Bronchial epithelial cell (primary cell): ENCODE results near the gene IDH2. TPM values are rescaled to one million over a fixed set of nuclear protein-coding genes. Genes with fewer than 3 reads are reported as not detected.

Experiments
- DNase-seq: peaks from one replicate; pipeline ENCODE4 v3.0.0-alpha.2; 2010; ENCODE audit warnings: low read depth
- FAIRE-seq: peaks from 2 replicates; lab custom pipeline; 2011; peaks lifted over from hg19 to GRCh38; lab: Jason Lieb, UNC
- H3K27me3 ChIP-seq: 2 replicates; pipeline ENCODE4 v1.5.1; 2011; ENCODE audit warnings: low read length; ENCODE audit not compliant: control insufficient read depth, insufficient read depth
- H3K36me3 ChIP-seq: 2 replicates; pipeline ENCODE4 v1.5.1; 2011; ENCODE audit warnings: low read length; ENCODE audit not compliant: control insufficient read depth, insufficient read depth
- H3K4me3 ChIP-seq: 2 replicates; pipeline ENCODE4 v1.5.1; 2011; ENCODE audit warnings: mild to moderate bottlenecking, low read depth, low read length, control low read depth
- total RNA-seq: library from RNA; depleted of rRNA; stranded (reverse); fragments of >200 nt; gene quantifications from 2 replicates; pipeline ENCODE4 v1.2.1, GENCODE V29; 2014
- TF ChIP-seq, protein P1 (sequence below): IDR thresholded peaks from 2 replicates; pipeline ENCODE4 v1.5.1; 2011; ENCODE audit warnings: mild to moderate bottlenecking, moderate library complexity, low read length, control low read depth, inconsistent platforms; ENCODE audit not compliant: insufficient read depth, severe bottlenecking

The IDH2 gene
- total RNA-seq, 1 donor from 2014 or later, result 29.5 TPM

DNA sequence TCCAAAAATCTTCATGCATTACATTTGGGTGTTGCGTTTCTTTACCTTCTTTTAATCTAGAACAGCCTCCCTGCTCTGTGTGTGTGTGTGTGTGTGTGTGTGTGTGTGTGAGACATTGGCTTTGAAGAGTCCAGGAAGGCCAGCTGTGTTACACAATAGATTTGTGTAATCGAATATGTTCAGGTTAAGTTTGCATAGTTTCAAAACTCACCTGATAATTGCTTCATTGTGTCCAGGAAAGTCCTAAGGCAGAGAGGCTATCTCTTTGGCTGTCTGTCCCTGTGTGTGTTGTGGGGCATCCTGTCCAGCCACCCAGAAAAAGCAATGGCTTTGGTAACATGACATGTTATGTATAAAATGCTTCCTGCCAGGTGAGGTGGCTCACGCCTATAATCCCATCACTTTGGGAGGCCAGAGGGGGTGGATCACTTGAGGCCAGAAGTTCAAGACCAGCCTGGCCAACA, 63.6 kb downstream of the IDH2 start:
- FAIRE-seq, result no peak
- Histone ChIP-seq H3K36me3 (no peaks in the 10 kb centered on the region), H3K27me3 (no peaks in the 10 kb centered on the region), H3K4me3 (no peak overlapping the region)
- TF ChIP-seq, protein P1, sequence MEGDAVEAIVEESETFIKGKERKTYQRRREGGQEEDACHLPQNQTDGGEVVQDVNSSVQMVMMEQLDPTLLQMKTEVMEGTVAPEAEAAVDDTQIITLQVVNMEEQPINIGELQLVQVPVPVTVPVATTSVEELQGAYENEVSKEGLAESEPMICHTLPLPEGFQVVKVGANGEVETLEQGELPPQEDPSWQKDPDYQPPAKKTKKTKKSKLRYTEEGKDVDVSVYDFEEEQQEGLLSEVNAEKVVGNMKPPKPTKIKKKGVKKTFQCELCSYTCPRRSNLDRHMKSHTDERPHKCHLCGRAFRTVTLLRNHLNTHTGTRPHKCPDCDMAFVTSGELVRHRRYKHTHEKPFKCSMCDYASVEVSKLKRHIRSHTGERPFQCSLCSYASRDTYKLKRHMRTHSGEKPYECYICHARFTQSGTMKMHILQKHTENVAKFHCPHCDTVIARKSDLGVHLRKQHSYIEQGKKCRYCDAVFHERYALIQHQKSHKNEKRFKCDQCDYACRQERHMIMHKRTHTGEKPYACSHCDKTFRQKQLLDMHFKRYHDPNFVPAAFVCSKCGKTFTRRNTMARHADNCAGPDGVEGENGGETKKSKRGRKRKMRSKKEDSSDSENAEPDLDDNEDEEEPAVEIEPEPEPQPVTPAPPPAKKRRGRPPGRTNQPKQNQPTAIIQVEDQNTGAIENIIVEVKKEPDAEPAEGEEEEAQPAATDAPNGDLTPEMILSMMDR, result no peak
- peak; percentile 57 for DNase-seq

DNA sequence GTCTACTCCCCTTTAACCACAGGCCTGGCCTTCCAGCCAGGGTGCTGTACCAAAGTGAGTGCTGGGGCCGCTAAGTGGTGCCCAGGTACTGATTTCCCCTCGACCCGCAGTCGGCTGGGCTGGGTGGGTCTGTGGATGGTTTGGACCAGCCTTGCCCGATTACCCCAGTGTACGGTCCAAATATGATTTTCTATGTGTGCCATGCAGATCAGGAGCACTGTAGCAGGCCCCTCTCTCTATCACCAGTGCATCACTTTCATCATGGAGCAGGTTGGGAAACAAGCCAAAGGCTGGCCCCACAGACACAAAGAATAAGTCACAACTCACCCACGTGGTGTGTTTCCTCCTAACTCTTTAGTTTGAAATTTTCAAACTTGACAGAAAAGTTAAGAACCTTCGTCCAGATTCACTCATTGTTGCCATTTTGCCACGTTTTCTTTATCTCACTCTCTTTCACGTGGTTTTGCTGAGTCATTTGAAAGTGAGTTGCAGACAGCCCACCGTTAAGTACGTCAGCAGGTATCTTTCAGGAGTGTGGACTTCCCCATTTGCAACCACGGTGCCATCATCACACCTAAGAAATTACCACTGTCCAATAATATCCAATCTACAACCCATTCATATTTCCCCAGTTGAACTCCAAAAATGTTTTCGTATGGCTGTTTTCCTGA, 64.2 kb downstream of the IDH2 start:
- H3K27me3 ChIP-seq, result no peaks in the 10 kb centered on the region
- no peak for FAIRE-seq
- DNase-seq, result peak; percentile 49
- TF ChIP-seq, protein P1, result no peak
- no peak overlapping the region for H3K4me3 ChIP-seq
- no peaks in the 10 kb centered on the region for H3K36me3 ChIP-seq

DNA sequence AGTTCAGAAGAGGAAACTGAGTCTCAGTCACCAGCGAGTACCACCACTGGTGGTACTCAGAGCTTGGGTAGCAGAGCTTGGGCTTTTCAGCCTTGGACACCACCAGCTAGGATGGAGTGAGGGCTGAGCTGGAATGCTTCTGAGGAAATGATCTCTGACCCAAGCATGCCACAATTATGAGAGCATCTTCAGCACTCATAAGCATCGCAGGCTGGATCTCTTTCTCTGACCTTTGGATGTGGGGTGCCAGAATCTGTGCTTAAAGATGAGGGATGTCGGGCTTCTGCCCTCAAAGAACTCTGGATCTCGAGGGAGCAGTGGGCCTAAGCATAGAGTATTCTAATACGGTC, 64.8 kb downstream of the IDH2 start:
- TF ChIP-seq, protein P1, result no peak
- no peak for FAIRE-seq

DNA sequence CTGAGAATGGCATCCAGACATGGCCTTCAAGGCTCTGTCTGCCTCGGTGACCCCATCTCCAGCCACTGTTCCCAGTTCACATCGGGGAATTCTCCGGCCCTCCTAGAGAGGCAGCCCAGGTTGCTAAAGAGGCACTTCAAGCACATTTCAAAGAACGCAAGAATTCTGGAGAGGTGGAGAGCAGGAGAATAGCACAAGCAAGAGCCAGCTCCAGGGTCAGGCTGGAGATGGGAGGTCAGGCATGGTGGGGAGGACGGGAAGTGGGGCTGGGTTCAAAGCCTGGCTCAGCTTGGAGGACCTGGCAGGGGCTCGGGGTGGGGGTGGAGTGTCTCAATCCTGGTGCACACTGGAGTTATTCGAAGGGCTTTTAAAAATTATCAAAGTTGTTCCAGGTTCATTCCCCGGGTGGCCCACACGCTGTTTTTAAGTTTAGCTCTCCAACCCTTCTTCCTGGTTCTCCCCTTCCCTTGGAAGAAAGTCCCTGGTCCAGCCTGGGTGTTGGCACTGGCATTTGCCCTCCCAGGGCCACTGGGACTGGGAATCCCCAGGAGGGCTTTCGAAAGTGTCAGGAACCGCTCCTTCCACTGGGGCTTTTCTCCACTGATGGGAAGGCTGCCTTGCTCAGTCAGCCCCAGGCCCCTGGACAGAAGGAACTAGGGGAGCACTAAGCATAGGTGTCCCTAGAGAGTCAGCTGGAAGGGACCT, 65.3 kb downstream of the IDH2 start:
- DNase-seq (no peak), FAIRE-seq (no peak)
- TF ChIP-seq, protein P1, result no peak
- H3K27me3 ChIP-seq, result no peaks in the 10 kb centered on the region
- no peaks in the 10 kb centered on the region for H3K36me3 ChIP-seq
- no peak overlapping the region for H3K4me3 ChIP-seq

More for the DNA sequence above, 64.8 kb downstream of the IDH2 start:
- Histone ChIP-seq H3K4me3 (no peak overlapping the region), H3K27me3 (no peaks in the 10 kb centered on the region), H3K36me3 (no peaks in the 10 kb centered on the region)
- DNase-seq, result no peak

GRCh38 chr15:90036343-90036742, 65.9 kb downstream of the IDH2 start:
- DNase-seq (no peak), FAIRE-seq (no peak)
- H3K36me3 ChIP-seq, result no peaks in the 10 kb centered on the region
- no peak overlapping the region for H3K4me3 ChIP-seq
- TF ChIP-seq, protein P1, result no peak
- no peaks in the 10 kb centered on the region for H3K27me3 ChIP-seq
